ENCODE data around the gene CFAP77.

DNA sequence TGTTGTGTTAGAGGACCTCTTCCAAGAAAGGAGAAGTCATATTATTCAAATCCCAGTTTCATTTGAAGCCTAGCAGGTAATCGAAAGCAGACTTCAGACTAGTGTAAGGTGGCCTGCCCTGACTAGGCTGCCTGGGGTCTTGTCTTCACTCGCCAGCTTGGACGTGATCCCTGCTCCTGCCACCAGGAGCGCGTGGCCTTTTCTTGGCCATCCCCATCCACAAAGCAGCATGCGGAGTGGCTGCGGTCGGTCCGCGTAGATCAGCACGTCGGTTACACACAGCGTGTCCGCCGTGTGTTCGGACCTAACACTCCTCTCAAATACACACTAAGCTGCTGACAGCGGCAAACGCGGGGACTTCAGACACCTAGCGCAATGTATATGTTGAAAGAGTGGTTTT is 37.3 kb downstream of the CFAP77 start:
- TF ChIP-seq, protein P1, sequence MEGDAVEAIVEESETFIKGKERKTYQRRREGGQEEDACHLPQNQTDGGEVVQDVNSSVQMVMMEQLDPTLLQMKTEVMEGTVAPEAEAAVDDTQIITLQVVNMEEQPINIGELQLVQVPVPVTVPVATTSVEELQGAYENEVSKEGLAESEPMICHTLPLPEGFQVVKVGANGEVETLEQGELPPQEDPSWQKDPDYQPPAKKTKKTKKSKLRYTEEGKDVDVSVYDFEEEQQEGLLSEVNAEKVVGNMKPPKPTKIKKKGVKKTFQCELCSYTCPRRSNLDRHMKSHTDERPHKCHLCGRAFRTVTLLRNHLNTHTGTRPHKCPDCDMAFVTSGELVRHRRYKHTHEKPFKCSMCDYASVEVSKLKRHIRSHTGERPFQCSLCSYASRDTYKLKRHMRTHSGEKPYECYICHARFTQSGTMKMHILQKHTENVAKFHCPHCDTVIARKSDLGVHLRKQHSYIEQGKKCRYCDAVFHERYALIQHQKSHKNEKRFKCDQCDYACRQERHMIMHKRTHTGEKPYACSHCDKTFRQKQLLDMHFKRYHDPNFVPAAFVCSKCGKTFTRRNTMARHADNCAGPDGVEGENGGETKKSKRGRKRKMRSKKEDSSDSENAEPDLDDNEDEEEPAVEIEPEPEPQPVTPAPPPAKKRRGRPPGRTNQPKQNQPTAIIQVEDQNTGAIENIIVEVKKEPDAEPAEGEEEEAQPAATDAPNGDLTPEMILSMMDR (IDR thresholded peaks at IDR 0.05) = no peak
- TF ChIP-seq POLR2A (IDR thresholded peaks at IDR 0.05) (no peak), EP300 (IDR thresholded peaks at IDR 0.05) (no peak)
